Globus pallidus (tissue), 1 donor: ENCODE measurements around the gene CLEC2L.
A peak's percentile ranks its signal among the peaks of the same experiment; 100 is the strongest.

ENCODE experiments used
- DNase-seq: peaks from one replicate; pipeline ENCODE4 v3.0.0-alpha.2; 2015; ENCODE audit warnings: low spot score

The CLEC2L gene

DNA sequence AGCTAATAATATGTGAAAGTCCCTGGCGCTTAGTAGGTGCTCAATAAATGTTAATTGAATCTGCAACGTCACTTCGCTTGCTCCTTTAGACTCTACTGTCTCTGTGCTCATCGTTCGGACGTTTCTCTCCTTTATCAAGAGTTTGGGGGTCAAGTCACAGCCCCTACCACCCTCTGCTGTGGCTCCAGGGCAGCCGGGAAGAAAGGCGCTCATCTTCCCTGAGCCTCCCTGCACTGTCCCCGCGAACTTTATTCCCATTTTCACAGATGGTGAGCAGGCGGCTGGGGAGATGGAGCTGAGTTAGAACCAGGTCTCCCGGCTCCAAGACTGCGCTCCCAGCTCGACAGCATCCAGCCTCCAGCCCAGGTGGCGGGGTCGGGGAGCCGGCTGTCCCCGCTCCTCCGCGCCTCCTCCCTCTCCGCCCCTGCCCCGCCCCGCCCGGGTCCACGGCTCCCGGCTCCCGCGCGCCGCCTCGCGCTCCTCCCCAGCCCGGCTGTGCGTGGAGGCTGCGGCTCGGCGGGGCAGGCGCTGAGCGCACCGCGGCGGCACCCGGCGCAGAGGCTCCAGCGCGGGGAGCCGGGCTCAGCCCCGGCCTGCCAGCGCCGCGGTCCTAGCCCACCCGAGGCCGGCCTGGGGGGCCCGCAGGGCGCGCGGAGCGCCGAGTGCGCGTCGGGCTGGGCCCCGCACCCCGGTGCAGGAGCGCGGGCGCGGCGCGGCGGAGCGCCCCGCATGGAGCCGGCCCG, at the start of gene CLEC2L:
TSS of gene CLEC2L (plus strand) at position 487 of the 743 bp plus-strand sequence. CDS start at position 730, 243 bp downstream.
- no peak for DNase-seq

DNA sequence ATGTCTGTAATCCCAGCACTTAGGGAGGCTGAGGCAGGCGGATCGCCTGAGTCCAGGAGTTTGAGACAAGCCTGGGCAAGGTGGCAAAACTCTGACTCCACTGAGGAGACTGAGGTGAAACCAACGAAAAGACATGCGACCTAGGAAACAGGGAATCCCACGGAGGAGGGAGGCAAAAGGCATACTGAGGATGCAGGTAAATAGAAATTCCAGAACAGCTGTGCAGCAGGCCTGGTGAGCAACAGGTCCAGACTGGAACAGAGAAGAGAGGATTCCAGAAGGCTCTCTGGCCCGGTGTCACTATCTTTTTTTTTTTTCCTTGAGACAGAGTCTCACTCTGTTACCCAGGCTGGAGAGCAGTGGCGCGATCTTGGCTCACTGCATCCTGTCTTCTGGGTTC, 47.3 kb upstream of the CLEC2L start:
- DNase-seq: no peak

DNA sequence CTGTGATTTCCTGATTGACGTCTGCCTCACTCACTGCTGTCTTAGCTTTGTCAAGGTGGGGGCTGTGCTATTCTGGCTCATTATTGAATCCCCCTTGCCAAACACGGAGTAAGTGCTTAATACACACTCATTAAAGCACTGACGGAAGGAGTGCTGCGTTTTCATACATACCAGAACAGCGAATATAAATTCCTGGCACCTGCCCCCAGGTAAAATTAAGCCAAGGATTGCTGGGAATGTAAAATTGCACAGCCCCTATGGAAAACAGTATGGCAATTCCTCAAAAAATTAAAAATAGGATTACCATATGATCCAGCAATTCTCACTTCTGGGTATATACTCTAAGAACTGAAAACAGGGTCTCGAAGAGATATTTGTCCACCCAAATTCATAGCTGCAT, 46.6 kb upstream of the CLEC2L start:
- no peak for DNase-seq

DNA sequence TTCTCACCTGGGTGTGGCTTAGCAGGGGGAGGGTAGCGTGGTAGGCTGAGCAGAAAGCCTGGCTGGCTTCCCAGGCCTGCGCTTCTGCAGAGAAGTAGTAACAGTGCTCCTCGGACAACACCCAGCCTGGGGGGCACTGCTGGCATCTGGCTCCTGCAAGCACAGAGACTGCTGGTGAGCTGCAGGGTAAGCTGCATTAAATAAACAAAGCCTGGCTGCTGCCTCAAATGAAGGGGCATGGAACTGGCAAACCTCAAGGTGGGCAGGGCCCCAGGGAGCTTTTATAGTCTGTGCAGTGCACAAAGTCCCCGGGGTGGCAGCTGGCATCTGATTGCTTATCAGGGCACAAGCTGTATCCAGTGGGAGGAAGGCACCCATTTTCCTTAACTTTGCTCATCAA, 43.9 kb upstream of the CLEC2L start:
- no peak for DNase-seq

DNA sequence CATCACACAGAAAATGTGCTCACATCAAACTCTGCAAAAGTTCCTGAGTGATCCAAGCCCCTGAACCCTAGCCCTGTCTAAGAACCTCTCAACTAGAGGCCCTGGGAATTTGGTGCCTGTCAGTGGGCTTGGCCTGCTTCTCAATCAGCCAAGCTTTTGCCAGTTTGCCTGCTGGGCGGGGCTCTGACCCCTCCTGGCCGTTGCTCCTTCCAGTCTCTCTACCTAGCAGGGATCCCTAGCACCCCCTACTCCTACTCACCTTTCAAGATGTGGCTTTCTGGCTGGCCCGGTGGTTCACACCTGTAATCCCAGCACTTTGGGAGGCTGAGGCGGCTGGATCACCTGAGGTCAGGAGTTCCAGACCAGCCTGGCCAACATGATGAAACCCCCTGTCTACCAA, 42.1 kb upstream of the CLEC2L start:
- no peak for DNase-seq

DNA sequence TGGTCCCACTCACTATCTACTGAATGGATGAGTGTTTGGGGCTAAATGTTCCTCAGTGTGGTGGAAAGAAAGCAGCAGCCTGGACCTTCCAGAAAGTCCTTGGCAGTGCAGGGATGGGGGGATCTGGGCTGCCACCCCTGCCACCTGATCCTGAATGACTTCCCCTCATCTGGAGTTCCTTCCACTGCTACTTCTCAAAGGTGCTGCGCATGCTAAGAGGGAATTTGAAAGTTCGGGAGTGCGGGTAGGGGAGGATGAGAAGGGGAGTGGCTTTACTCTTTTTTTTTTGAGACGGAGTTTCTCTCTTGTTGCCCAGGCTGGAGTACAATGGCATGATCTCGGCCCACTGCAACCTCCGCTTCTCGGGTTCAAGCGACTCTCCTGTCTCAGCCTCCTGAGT, 41.4 kb upstream of the CLEC2L start:
- DNase-seq: no peak

DNA sequence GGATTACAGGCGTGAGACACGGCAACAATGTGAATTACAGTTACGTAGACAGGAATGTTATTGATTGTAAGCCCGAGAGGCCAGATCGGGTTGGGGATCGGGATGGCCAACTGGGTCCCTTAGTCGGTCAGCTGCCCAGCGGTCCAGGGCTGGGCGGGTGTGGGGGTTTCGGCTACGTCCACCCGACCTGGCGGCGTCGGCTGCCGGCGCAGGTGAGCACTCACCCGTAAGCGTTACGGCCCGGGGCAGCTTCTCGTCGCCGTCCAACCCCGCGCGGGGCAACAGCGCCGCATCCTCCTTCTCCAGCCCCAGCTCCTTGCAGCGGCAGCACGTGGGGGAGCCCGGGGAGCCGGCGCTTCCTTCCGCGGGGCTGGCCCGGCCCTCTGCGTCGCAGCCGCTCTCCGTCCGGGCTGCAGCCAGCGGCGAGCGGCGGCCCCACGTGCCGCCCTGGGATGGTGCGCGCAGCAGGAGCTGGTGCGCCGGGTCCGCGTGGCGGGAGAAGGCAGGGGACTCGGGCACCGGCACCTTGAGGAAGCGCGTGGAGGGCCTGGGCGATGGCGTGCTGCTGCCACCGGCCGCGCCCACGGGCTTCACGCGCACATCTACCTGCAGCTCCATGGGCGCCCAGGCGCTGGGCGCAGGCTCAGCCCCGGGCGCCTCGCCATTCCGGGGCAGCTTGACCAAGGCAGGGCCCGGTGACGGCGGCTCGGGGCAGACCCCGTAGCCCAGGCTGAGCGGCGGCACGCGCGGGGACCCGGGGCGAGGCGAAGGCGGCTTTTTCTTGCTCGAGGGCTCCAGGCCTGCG, 40.6 kb upstream of the CLEC2L start:
- DNase-seq: no peak

DNA sequence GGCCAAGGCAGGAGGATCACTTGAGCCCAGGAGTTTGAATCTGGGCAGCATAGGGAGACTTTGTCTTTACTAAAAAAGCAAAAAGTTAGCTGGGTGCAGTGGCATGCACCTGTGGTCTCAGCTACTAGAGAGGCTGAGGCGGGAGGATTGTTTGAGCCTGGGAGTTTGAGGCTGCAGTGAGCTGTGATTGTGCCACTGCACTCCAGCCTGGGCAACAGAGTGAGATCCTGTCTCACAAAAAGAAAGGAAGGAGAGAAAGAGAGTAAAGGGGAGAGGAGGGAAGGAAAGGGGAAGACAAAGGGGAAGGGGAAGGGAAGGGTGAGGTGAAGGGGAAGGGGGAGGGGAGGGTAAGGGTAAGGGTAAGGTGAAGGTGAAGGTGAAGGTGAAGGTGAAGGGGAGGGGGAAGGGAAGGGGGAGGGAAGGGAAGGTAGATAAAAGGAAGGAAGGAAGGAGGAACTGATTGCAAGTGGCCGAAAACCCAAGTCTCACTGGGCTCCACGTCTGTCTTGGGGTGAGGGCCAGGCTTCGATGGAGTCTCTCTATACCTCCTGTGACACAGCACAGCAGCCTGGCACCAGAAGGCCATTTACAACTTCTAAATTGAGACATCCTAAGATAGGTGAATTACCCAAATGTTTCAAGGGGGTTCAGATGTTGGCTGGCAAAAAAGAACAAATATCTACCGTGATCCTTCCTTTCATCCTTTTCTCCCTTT, 36.0 kb upstream of the CLEC2L start:
- no peak for DNase-seq

DNA sequence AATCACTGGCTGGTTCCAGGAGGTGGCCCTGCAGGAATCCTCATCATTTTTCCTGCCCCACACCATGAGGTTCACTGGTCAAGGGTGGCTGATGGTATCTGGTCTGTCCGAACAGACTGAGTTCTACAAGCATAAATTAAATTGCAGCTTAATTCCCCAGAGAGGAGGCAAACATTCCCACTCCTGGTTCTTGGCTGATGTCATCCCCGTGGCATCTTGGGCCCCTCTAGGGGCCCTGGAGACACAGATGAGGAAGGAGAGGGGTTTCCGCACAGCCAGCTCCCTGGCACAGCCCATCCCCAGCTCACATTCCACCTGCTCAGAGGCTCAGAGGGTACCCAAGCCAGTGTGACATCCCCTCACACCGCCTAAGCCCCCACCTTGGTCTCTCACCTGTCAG, 34.7 kb upstream of the CLEC2L start:
- no peak for DNase-seq

DNA sequence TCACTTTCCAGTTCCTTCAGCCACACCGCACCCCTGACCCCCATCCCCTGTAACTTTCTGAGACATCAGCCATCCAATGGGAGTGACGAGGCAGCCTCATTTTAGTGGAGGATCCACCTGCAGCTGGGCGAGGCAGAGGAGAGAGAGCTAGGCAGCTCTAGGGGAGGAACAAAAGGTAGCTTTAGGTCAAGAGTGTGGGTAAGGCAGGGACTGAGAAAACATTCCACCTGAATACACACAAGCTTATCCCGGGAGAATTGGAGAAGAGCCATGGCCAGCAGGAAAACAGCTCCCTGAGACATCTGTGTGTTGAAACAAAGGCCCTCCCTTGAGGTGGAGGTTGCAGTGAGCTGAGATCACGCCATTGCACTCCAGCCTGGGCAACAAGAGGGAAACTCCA, 33.4 kb upstream of the CLEC2L start:
- DNase-seq: no peak

DNA sequence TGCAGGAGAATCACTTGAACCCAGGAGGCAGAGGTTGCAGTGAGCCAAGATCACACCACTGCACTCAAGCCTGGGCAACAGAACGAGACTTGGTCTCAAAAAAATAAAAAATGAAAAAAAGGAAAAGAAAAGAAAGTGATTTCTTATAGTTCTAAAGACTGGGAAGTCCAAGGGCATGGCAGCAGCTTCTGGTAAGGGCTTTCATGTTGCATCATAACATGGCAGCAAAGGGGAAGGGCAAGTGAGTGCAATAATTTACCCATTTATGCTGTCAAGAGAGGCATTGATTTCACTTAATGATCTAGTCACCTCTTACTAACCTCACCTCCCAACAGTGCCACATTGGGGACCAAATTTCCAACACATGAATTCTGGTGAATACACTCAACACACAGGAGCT, 31.2 kb upstream of the CLEC2L start:
- DNase-seq: no peak

DNA sequence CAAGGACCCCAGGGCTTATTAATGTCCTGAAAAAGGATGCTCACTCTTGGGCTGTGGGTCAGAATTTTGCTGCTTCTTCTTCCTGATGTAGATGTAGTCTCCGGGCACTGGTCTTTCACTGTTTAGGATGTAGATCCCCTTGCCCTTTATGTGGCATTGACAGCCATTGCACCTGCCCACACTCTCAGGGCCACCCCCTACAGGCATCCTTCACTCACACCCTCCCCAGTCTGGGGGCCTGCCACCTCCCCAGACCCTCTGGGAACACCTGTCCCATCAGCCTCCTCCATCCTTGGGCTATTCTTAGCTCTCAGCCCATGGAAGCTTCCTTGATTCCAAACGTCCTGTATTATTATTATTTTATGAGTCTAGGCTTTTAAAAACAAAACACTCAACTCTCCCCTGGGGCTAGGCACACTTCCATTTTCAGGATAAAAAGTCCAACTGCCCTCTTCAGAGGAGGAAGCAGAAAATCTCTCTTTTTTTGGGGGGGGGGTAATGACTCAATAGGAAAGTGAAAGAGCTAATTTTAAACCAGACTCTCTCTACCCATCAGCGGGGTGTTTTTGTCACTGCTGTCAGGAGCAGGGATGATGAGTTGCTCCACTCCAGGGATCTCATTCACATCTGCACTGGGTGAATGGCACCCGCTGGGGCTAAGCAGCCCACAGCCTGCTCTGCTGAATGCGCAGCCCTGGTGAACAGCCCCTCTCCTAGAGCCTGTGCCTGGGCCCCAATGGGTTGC, 28.5 kb upstream of the CLEC2L start:
- DNase-seq: peak; percentile 15

DNA sequence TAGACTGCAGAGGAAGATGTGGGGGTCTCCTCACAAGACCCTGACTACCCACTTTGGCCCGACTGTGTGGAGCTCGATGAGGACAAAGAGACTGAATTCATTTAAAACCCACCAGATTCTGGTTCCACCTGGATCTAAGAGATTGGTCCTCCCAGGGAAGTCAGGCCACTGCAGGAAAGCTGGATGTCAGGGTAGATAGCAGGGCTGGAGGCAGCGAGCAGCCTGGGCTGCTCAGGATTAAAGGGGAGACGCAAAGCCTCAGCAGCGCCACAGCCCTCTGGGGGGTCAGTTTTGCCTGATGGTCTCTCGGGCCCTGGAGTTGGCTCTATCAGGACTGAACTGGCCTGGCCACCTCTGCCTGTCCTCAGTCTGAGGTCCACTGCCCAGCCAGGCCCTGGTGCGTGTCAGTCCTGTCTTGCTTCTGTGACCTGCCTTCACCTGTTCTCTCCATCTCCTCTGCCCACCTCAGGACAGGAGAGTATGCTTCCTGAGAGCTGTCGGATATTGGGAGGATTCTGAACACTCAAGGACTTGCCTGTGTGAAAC, 27.8 kb upstream of the CLEC2L start:
- DNase-seq: no peak

DNA sequence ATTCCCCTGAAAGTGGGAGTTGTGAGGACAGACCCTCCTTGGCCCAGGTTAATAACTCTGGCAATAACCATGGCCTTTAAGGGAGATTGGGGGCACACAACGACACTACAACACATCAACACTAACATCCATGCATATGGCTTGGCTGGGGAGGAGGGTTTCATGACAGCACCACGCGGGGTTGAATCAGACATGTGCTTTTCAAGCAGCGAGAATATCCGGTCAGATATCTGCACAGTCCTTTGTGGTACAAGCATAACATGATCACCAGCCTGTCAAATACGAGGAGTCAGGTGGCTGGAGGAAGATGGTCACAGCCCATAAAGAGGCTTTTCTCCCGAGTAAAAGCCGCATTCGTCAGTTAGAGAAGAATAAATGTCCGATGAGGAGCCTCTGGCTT, 27.0 kb upstream of the CLEC2L start:
- DNase-seq: no peak

DNA sequence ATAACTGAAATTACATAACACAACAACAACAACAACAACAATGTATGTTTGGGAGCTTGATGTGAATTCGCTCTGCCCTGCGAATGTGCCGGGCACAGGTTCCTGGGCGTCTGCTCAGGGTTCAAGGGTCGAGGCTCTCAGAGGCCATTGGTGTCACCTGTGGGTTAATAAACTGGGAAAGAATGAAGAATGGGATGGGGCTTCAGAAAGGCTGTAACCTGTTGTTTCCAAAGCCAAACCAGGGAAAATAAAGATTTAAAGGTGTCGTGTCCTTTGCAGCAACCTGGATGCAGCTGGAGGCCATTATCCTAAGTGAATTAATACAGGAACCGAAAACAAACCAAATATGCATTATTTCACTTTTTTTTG, 22.7 kb upstream of the CLEC2L start:
- DNase-seq: no peak

DNA sequence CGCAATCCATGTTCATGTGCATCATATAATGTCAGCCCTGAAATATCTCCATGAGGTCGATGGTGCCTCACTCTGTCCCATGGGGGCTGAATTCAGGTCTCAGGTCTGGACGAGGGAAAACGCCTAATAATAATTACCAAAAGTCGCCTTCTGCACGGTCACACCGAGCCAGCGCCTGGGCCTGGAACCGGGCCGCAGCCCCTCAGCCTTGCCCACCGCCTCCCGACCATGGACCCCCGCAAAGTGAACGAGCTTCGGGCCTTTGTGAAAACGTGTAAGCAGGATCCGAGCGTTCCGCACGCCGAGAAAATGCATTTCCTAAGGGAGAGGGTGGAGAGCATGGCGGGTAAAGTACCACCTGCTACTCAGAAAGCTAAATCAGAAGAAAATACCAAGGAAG, 21.3 kb upstream of the CLEC2L start:
- no peak for DNase-seq

DNA sequence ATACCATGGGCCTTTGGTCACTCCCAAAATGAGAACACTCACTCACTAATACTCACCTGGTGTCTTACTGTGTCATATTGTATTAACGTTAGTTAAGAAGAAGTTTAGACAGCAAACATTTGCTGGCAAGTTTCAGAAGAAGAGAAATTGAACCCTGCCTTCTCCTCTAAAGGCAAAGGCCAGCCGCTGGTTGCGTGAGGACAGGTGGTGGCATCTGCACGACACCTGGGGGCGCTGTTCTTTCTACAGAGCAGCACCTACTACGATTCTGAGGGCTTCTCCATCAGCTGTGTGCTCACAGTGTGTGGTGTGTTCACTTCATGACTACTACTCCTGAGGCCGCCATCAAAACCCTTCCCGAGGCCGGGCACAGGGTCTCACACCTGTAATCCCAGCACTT, 17.9 kb upstream of the CLEC2L start:
- no peak for DNase-seq

DNA sequence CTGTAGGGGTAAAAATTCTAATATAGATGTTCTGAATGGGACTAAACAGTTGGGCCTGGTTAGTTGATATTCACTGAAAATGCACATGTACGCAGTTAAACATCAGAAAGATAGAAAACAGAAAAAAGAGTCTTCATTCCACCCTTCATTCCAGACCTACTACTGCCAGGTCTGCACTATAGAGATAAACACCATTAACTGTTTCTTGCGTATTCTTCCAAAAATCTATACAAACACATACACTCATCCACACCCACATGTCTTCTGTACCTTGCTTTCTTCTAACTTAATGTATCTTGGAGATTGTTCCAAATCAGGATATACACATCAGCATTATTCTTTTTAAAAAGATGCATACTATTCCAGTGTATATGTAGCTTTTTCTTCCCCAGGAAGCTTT, 13.9 kb upstream of the CLEC2L start:
- DNase-seq: no peak

DNA sequence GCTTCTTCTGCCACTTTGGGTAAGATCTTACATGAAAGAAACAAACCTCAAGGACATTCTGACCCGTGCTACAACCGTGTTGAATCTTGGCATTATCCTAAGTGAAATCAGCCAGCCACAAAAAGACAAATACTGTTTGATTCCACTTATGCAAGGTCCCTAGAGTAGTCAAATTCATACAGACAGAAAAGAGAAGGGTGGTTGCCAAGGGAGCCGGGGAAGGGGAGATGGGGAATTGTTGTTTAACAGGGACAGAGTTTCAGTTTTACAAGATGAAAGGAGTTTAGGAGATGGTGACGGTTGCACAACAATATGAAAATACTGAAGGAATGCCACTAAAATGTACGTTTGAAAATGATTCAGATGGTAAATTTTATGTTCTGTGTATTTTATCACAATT, 12.2 kb upstream of the CLEC2L start:
- DNase-seq: no peak

DNA sequence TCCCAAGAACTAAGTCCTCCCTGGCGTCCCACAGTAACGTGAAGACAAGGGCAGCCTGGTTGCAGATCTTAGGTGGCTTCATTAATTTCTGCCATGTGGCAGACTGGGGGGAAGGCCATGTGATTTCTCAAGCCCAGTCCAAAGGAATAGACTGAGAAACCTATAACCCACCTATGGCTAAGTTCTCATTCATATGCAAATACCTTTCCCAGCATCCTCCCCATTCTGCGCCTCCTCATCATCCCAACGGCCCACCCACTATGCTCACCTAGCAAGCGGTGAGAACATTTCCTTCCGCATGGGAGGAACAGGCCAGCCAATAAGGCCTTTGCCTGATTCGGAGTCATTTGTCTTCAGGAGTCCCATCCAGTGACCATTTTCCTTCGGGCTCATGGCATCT, 8.2 kb upstream of the CLEC2L start:
- DNase-seq: no peak

DNA sequence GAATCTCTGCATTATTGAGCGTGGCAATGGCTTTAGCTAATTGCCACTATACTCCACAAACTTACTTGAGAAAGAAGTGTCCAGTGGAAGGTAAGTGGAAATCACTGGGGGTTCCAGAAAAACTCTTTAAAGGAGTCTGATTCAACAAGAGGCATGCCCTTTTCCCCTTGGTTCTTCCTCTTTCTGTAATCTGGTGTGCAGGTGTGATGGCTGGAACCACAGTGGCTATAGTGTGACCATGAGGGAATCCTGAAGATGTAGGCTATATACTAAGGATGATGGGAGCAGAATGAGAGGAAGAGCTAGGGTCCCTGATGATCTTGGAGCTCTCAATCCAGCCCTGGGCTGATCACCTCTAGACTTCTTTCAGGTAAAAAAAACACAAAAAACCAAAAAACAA, 2.0 kb upstream of the CLEC2L start:
- no peak for DNase-seq

DNA sequence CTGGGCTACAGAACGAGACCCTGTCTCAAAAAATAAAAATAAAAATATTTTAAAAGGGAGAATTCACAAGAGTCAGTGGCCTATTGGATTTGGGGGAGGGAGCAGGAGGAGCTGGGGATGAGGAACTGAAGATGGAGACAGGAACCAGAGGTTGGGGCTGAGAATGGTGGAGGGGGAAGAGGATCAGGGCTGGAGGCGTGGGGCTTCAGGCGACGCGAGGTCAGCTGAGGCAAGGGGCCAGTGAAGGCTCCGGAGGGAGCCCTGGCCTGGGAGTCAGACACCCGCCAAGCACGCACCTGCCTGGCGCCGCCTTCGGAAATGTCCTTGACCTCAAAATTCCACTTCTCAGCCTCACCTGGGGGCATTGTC, 671 bp upstream of the CLEC2L start:
- no peak for DNase-seq
